ENCODE measurements around the gene SCGB1D2. TPM values are rescaled to one million over a fixed set of nuclear protein-coding genes. Genes with fewer than 3 reads are reported as not detected.

SCGB1D2 gene
- total and polyA plus RNA-seq, 9 of the 15 experiments (the other 6 are each of a cell fraction or from before 2014, with no cell fraction given), result not detected

DNA sequence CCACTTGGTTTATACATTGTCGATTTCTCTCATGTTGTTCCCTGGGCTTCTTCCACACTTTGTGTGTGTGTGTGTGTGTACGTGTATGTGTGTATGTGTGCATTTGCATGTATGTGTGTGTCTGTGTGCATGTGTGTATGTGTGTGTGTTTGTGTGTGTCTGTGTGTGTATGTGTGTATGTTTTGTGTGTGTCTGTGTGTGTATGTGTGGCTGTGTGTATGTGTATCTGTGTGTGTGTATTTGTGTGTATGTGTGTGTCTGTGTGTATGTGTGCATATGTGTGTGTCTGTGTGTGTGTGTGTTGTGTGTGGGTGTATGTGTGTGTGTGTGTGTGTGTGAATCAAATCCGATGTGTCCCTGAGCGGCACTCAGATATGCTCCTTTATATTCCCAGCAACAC lies 4.5 kb upstream of the SCGB1D2 start:
- CTCF ChIA-PET (ENCODE audit: low intra/inter-chr PET ratio), result no interaction called here
- intact Hi-C loops (cut with micrococcal nuclease) (no loop called here), in situ Hi-C loops (cut with MboI) (no loop called here)
- DNase-seq (ENCODE audit: extremely low read depth in 1 of 4, low spot score in 3 of 4), result no peak
- no peaks in the 10 kb centered on the region for H3K9me1 ChIP-seq (ENCODE audit: control insufficient read depth, insufficient read depth, low read length)
- no peak overlapping the region for H3K4me3 ChIP-seq
- no peak for FAIRE-seq
- no peaks in the 10 kb centered on the region for H4K20me1 ChIP-seq (replicated peaks; ENCODE audit: control insufficient read depth, insufficient read depth, low read length)
- 0% methylated on average over 2 of the region's 4 CpGs for WGBS (ENCODE audit: insufficient coverage, low coverage, missing lambda C conversion rate)
- H3K27me3 ChIP-seq (ENCODE audit: control insufficient read depth in 2 of 2, insufficient read depth in 2 of 2, low read length in 2 of 2), result peaks cover 0 to 21% of the 10 kb centered on the region in 2 experiments; a peak in 3 of 5 replicates
- no peak for ATAC-seq
- H3K4me1 ChIP-seq (replicated peaks in 1 of 2; ENCODE audit: control insufficient read depth in 2 of 2, insufficient read depth in 2 of 2, low read length in 2 of 2), result no peaks in the 10 kb centered on the region
- H3K79me2 ChIP-seq (ENCODE audit: control insufficient read depth, insufficient read depth, low read length), result no peaks in the 10 kb centered on the region
- H3K9ac ChIP-seq (ENCODE audit: insufficient read depth in 1 of 2, low read depth in 2 of 2, low read length in 2 of 2), result no peak overlapping the region
- H2AFZ ChIP-seq (ENCODE audit: low read depth, low read length), result no peak overlapping the region
- no TSS peak for BruUV-seq (replicated peaks)
- POLR2A ChIA-PET, result interaction anchor here (0.7 kb wide), 1 partner anchor 71 kb away, joined by 3 read pairs; no protein-coding TSS in a partner anchor
- no peaks in the 10 kb centered on the region for H3K36me3 ChIP-seq (ENCODE audit: control insufficient read depth, insufficient read depth, low read length)
- H3K4me2 ChIP-seq (ENCODE audit: insufficient read depth, low read length), result no peak overlapping the region
- no peak overlapping the region for H3K27ac ChIP-seq (ENCODE audit: extremely low read depth, low read depth, low read length)
- H3K9me3 ChIP-seq (replicated peaks; ENCODE audit: control insufficient read depth, insufficient read depth, low read depth, low read length), result no peaks in the 10 kb centered on the region
- TF ChIP-seq STAT5A (IDR thresholded peaks at IDR 0.05; ENCODE audit: borderline replicate concordance, low read length) (no peak), ZNF584 (CRISPR knock-in tag; IDR thresholded peaks at IDR 0.05; ENCODE audit: low read depth) (no peak), RCOR1 (IDR thresholded peaks at IDR 0.05; ENCODE audit: borderline replicate concordance in 1 of 2, low read depth in 2 of 2, low read length in 2 of 2) (no peak), ZNF311 (CRISPR knock-in tag; IDR thresholded peaks at IDR 0.05) (no peak), HLTF (IDR thresholded peaks at IDR 0.05) (0 out of 2 replicates have a peak, but pooled peaks have one; percentile 28), OTX1 (CRISPR knock-in tag; IDR thresholded peaks at IDR 0.05) (peak; percentile 58; the same call in 1 of the 2 replicates), HDAC6 (IDR thresholded peaks at IDR 0.05; ENCODE audit: low read depth, low read length) (no peak), ZNF324 (CRISPR knock-in tag; IDR thresholded peaks at IDR 0.05) (no peak), SMARCE1 (IDR thresholded peaks at IDR 0.05) (no peak), TAF15 (IDR thresholded peaks at IDR 0.05; ENCODE audit: low read depth, low read length) (no peak), HDAC1 (IDR thresholded peaks at IDR 0.05) (0 out of 4 replicates have a peak, but pooled peaks of 1 of the 2 experiments have one; percentile 17)
- TF ChIP-seq, protein P1, sequence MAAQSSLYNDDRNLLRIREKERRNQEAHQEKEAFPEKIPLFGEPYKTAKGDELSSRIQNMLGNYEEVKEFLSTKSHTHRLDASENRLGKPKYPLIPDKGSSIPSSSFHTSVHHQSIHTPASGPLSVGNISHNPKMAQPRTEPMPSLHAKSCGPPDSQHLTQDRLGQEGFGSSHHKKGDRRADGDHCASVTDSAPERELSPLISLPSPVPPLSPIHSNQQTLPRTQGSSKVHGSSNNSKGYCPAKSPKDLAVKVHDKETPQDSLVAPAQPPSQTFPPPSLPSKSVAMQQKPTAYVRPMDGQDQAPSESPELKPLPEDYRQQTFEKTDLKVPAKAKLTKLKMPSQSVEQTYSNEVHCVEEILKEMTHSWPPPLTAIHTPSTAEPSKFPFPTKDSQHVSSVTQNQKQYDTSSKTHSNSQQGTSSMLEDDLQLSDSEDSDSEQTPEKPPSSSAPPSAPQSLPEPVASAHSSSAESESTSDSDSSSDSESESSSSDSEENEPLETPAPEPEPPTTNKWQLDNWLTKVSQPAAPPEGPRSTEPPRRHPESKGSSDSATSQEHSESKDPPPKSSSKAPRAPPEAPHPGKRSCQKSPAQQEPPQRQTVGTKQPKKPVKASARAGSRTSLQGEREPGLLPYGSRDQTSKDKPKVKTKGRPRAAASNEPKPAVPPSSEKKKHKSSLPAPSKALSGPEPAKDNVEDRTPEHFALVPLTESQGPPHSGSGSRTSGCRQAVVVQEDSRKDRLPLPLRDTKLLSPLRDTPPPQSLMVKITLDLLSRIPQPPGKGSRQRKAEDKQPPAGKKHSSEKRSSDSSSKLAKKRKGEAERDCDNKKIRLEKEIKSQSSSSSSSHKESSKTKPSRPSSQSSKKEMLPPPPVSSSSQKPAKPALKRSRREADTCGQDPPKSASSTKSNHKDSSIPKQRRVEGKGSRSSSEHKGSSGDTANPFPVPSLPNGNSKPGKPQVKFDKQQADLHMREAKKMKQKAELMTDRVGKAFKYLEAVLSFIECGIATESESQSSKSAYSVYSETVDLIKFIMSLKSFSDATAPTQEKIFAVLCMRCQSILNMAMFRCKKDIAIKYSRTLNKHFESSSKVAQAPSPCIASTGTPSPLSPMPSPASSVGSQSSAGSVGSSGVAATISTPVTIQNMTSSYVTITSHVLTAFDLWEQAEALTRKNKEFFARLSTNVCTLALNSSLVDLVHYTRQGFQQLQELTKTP (IDR thresholded peaks at IDR 0.05; ENCODE audit: low read depth in 1 of 2, partially characterized antibody in 2 of 2), result no peak
- TF ChIP-seq, protein P2, sequence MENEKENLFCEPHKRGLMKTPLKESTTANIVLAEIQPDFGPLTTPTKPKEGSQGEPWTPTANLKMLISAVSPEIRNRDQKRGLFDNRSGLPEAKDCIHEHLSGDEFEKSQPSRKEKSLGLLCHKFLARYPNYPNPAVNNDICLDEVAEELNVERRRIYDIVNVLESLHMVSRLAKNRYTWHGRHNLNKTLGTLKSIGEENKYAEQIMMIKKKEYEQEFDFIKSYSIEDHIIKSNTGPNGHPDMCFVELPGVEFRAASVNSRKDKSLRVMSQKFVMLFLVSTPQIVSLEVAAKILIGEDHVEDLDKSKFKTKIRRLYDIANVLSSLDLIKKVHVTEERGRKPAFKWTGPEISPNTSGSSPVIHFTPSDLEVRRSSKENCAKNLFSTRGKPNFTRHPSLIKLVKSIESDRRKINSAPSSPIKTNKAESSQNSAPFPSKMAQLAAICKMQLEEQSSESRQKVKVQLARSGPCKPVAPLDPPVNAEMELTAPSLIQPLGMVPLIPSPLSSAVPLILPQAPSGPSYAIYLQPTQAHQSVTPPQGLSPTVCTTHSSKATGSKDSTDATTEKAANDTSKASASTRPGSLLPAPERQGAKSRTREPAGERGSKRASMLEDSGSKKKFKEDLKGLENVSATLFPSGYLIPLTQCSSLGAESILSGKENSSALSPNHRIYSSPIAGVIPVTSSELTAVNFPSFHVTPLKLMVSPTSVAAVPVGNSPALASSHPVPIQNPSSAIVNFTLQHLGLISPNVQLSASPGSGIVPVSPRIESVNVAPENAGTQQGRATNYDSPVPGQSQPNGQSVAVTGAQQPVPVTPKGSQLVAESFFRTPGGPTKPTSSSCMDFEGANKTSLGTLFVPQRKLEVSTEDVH (IDR thresholded peaks at IDR 0.05; ENCODE audit: low read depth, partially characterized antibody), result no peak
- TF ChIP-seq, protein P3, sequence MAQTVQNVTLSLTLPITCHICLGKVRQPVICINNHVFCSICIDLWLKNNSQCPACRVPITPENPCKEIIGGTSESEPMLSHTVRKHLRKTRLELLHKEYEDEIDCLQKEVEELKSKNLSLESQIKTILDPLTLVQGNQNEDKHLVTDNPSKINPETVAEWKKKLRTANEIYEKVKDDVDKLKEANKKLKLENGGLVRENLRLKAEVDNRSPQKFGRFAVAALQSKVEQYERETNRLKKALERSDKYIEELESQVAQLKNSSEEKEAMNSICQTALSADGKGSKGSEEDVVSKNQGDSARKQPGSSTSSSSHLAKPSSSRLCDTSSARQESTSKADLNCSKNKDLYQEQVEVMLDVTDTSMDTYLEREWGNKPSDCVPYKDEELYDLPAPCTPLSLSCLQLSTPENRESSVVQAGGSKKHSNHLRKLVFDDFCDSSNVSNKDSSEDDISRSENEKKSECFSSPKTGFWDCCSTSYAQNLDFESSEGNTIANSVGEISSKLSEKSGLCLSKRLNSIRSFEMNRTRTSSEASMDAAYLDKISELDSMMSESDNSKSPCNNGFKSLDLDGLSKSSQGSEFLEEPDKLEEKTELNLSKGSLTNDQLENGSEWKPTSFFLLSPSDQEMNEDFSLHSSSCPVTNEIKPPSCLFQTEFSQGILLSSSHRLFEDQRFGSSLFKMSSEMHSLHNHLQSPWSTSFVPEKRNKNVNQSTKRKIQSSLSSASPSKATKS (CRISPR knock-in tag; IDR thresholded peaks at IDR 0.05), result no peak

Measured in K562 (cell line).